GM10266 (cell line): ENCODE results near the gene ZCCHC4.

Experiments used
- DNase-seq: peaks from one replicate; pipeline ENCODE4 v3.0.0; 2012; ENCODE audit errors: extremely low spot score
- TF ChIP-seq, protein P1 (sequence below): IDR thresholded peaks from 2 replicates; pipeline ENCODE4 v1.5.1; 2012; ENCODE audit warnings: mild to moderate bottlenecking, low read depth; ENCODE audit not compliant: control insufficient read depth, insufficient read depth; ENCODE audit errors: missing control alignments

ZCCHC4 gene

DNA sequence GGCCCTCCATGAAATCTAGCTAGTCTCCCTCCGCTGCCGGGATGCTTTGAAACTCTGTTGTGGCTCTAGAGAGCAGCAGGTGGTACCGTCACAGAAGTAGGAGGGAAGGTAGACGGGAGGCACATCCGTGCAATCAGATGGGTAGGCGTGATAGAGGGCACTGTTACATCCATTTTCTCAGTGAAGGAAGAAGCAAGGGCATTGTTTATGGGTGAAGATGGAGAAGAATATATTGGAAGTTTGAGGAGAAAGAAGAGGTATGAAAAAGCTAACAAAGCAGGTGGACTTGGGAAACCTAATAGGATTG is 65.8 kb downstream of the ZCCHC4 start:
- DNase-seq, result no peak
- TF ChIP-seq, protein P1, sequence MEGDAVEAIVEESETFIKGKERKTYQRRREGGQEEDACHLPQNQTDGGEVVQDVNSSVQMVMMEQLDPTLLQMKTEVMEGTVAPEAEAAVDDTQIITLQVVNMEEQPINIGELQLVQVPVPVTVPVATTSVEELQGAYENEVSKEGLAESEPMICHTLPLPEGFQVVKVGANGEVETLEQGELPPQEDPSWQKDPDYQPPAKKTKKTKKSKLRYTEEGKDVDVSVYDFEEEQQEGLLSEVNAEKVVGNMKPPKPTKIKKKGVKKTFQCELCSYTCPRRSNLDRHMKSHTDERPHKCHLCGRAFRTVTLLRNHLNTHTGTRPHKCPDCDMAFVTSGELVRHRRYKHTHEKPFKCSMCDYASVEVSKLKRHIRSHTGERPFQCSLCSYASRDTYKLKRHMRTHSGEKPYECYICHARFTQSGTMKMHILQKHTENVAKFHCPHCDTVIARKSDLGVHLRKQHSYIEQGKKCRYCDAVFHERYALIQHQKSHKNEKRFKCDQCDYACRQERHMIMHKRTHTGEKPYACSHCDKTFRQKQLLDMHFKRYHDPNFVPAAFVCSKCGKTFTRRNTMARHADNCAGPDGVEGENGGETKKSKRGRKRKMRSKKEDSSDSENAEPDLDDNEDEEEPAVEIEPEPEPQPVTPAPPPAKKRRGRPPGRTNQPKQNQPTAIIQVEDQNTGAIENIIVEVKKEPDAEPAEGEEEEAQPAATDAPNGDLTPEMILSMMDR, result no peak

DNA sequence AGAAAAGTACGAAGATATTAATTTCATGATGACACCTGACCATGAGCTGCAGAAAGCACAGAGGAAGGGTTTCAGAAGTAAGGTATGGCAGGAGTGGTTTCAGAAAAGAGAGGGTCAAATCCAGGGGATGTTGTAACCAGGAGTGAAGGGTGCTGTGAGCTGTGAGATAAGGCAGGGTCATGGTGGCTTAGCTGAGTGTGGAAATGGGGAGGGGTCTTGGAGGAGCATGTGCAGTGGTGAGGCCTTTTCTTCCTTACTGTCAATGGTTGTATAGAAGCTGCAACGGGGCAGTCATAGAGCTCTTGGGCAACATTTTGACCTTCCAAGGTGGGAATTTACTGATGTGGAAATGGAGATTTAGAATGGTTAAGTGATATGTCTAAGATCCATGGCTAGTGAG is 67.0 kb downstream of the ZCCHC4 start:
- no peak for DNase-seq
- TF ChIP-seq, protein P1, result no peak

DNA sequence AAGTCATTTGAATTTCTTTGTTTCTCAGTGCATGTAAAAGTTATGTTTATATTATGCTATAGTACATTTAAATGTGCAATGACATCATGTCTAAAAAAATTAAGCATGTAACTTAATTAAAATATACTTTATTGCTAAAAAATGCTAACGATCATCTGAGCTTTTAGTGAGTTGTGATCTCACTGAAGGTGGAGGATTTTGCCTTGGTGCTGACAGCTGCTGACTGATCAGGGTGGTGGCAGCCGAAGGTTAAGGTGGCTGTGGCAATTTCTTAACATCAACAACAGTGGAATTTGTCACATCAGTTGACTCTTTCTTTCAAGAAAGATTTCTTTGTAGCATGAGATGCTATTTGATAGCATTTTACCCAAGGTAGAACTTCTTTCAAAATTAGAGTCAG is 71.1 kb downstream of the ZCCHC4 start:
- no peak for DNase-seq
- TF ChIP-seq, protein P1, result no peak

DNA sequence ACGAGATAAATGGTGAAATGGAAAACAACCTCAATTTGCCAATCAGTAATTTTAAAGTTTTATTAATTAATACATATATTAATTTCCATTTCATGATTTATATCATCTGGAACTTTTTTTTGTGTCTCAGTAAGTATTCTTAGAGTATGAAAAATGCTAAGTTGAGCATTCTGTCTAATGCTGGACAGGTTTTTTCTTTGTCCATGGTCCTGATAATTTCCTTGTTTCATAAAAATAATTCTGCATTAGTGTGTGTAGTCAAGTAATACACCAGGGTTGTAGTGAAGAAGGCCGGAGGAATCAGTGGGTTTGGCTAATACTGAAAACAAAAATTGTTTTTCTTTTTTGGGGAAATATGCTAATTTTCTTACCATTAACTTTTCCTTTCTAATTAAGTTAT is 74.4 kb downstream of the ZCCHC4 start:
- TF ChIP-seq, protein P1, result no peak

DNA sequence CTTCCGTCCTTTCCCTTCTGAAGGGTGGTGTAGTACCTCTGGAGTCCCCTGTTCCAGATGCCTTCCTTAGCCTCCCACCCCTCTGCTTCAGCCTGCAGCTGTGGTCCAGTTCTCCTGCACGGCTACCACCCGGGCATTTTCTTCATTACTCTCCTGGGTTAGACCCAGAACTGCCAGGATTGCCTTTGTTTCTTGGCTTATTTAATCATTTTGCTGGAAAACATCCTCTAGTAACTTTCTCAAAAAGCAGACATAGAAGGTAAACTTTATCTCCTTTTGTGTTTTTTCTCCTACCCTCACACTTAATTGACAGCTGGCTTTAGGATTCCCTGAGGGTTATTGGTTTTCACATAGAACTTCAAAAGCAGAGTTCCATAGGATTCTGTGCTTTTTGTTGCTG is 84.7 kb downstream of the ZCCHC4 start:
- TF ChIP-seq, protein P1, result no peak
- no peak for DNase-seq

More for the DNA sequence above, 74.4 kb downstream of the ZCCHC4 start:
- no peak for DNase-seq

DNA sequence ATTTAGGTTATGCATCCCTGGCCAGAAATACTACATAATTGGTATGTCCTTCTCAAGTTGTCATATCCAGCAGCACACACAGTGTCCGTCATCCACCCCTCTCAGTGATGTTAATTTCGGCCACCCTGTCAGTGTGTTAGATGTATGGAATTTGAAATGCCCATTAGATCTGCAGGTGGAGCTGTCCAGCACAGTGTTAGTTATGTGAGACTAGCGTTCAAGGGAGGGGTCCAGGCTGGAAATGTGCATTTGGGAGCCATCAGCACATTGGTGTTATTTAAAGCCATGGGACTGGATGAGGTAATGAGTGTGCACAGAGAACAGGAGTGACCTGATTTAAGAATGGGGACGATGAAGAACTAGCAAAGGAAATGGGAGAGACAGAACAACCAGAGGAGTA is 86.9 kb downstream of the ZCCHC4 start:
- TF ChIP-seq, protein P1, result no peak
- no peak for DNase-seq

DNA sequence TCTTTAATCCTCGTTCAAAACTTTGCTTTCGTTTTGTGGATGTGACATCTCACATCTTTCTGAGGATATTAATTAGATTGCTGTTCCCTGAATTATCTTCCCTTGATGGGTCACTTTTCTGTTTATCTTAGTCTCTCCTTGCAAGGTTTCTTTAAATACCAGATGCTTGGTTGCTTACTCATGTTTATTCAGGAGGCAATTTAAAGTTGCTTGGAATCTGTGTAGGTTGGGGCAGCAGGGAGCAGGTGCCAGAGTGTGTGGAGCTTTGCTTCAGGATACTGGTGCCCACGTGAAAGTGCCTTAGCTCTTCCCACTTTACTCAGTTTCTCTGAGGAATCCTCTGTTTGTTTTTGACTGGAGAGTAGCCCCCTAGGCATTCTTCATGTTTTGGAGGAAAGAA is 88.5 kb downstream of the ZCCHC4 start:
- no peak for DNase-seq

More for the DNA sequence above, 88.5 kb downstream of the ZCCHC4 start:
- TF ChIP-seq, protein P1, result no peak
